ENCODE data around the gene CACNB1. TPM values are rescaled to one million over a fixed set of nuclear protein-coding genes. Genes with fewer than 3 reads are reported as not detected.

CACNB1 gene
- total RNA-seq, 3 donors from 2014 or later (not counting 1 experiment from before 2014, with no cell fraction given), result 23.7 to 28.5 (median 28.1) TPM

GRCh38 chr17:39171933-39172332, 25.5 kb downstream of the CACNB1 start:
- no peaks in the 10 kb centered on the region for H3K9me3 ChIP-seq (ENCODE audit: control insufficient read depth, insufficient read depth, low read length)
- 90% methylated on average over 5 of the region's 5 CpGs for WGBS (ENCODE audit: insufficient coverage)
- Mint-ChIP-seq H3K4me1 (peaks cover 7 to 24% of the 10 kb centered on the region in 2 donors), H3K27ac (no peak overlapping the region), H3K9me3 (no peaks in the 10 kb centered on the region), H3K27me3 (ENCODE audit: low read depth in 2 of 2) (no peaks in the 10 kb centered on the region), H3K4me3 (no peak overlapping the region), H3K36me3 (no peaks in the 10 kb centered on the region)
- TF ChIP-seq CTCF (IDR thresholded peaks at IDR 0.05), result no peak
- DNase-seq, result no peak
- no peaks in the 10 kb centered on the region for H3K27me3 ChIP-seq (ENCODE audit: control insufficient read depth, insufficient read depth, low read length)
- H3K36me3 ChIP-seq (ENCODE audit: control insufficient read depth, insufficient read depth, low read length), result peaks cover 13% of the 10 kb centered on the region
- peaks cover 22% of the 10 kb centered on the region for H3K4me1 ChIP-seq (ENCODE audit: control insufficient read depth, insufficient read depth, low read length)
- no peak overlapping the region for H3K4me3 ChIP-seq (ENCODE audit: low read length)
- intact Hi-C loops (cut with micrococcal nuclease), result no loop called here
- ATAC-seq, result no peak
- no peak overlapping the region for H3K27ac ChIP-seq (ENCODE audit: low read length)

- 66% methylated on average over 6 of the region's 6 CpGs for WGBS (ENCODE audit: insufficient coverage)
- Mint-ChIP-seq H3K4me3 (no peak overlapping the region), H3K27me3 (ENCODE audit: low read depth in 2 of 2) (no peaks in the 10 kb centered on the region), H3K36me3 (no peaks in the 10 kb centered on the region), H3K27ac (no peak overlapping the region), H3K9me3 (no peaks in the 10 kb centered on the region), H3K4me1 (peaks cover 17 to 36% of the 10 kb centered on the region in 2 donors)
- intact Hi-C loops (cut with micrococcal nuclease), result no loop called here
- peaks cover 35% of the 10 kb centered on the region for H3K4me1 ChIP-seq (ENCODE audit: control insufficient read depth, insufficient read depth, low read length)
- no peak for TF ChIP-seq CTCF (IDR thresholded peaks at IDR 0.05)
- H3K4me3 ChIP-seq (ENCODE audit: low read length), result no peak overlapping the region
- H3K27ac ChIP-seq (ENCODE audit: low read length), result no peak overlapping the region
- no peak for ATAC-seq
- no peaks in the 10 kb centered on the region for H3K27me3 ChIP-seq (ENCODE audit: control insufficient read depth, insufficient read depth, low read length)
- no peak for DNase-seq
- peaks cover 4% of the 10 kb centered on the region for H3K36me3 ChIP-seq (ENCODE audit: control insufficient read depth, insufficient read depth, low read length)
- H3K9me3 ChIP-seq (ENCODE audit: control insufficient read depth, insufficient read depth, low read length), result no peaks in the 10 kb centered on the region
These were observed 26.9 kb downstream of the CACNB1 start for GRCh38 chr17:39170558-39170957.

- Histone ChIP-seq H3K27ac (ENCODE audit: low read length) (no peak overlapping the region), H3K36me3 (ENCODE audit: control insufficient read depth, insufficient read depth, low read length) (no peaks in the 10 kb centered on the region), H3K9me3 (ENCODE audit: control insufficient read depth, insufficient read depth, low read length) (no peaks in the 10 kb centered on the region), H3K27me3 (ENCODE audit: control insufficient read depth, insufficient read depth, low read length) (no peaks in the 10 kb centered on the region), H3K4me3 (ENCODE audit: low read length) (no peak overlapping the region), H3K4me1 (ENCODE audit: control insufficient read depth, insufficient read depth, low read length) (peaks cover 38% of the 10 kb centered on the region)
- H3K4me3 Mint-ChIP-seq, result no peak overlapping the region
- no peaks in the 10 kb centered on the region for H3K9me3 Mint-ChIP-seq
- no peak for ATAC-seq
- 36% methylated on average over 4 of the region's 4 CpGs for WGBS (ENCODE audit: insufficient coverage)
- no peak overlapping the region for H3K27ac Mint-ChIP-seq
- no peak for DNase-seq
- peaks cover 18 to 37% of the 10 kb centered on the region in 2 donors for H3K4me1 Mint-ChIP-seq
- H3K36me3 Mint-ChIP-seq, result no peaks in the 10 kb centered on the region
- intact Hi-C loops (cut with micrococcal nuclease), result no loop called here
- H3K27me3 Mint-ChIP-seq (ENCODE audit: low read depth in 2 of 2), result no peaks in the 10 kb centered on the region
- no peak for TF ChIP-seq CTCF (IDR thresholded peaks at IDR 0.05)
These were observed 27.4 kb downstream of the CACNB1 start for GRCh38 chr17:39170109-39170508.

GRCh38 chr17:39169518-39169917, 28.0 kb downstream of the CACNB1 start:
- H3K27ac ChIP-seq (ENCODE audit: low read length), result no peak overlapping the region
- no peaks in the 10 kb centered on the region for H3K36me3 Mint-ChIP-seq
- no peak for DNase-seq
- no peak overlapping the region for H3K4me3 ChIP-seq (ENCODE audit: low read length)
- H3K4me1 Mint-ChIP-seq, result peaks cover 24 to 37% of the 10 kb centered on the region in 2 donors
- H3K27me3 ChIP-seq (ENCODE audit: control insufficient read depth, insufficient read depth, low read length), result no peaks in the 10 kb centered on the region
- no peaks in the 10 kb centered on the region for H3K36me3 ChIP-seq (ENCODE audit: control insufficient read depth, insufficient read depth, low read length)
- TF ChIP-seq CTCF (IDR thresholded peaks at IDR 0.05), result no peak
- H3K27ac Mint-ChIP-seq, result no peak overlapping the region
- H3K4me3 Mint-ChIP-seq, result no peak overlapping the region
- H3K27me3 Mint-ChIP-seq (ENCODE audit: low read depth in 2 of 2), result no peaks in the 10 kb centered on the region
- H3K9me3 ChIP-seq (ENCODE audit: control insufficient read depth, insufficient read depth, low read length), result no peaks in the 10 kb centered on the region
- no peaks in the 10 kb centered on the region for H3K9me3 Mint-ChIP-seq
- peaks cover 39% of the 10 kb centered on the region for H3K4me1 ChIP-seq (ENCODE audit: control insufficient read depth, insufficient read depth, low read length)
- WGBS (ENCODE audit: insufficient coverage), result 72% methylated on average over 2 of the region's 3 CpGs
- ATAC-seq, result no peak
- intact Hi-C loops (cut with micrococcal nuclease), result loop anchor here (5.0 kb wide), 1 partner anchor 63 kb away; no protein-coding TSS in a partner anchor
